Airway epithelial cell (primary cell): ENCODE results near the gene ZGRF1. TPM values are rescaled to one million over a fixed set of nuclear protein-coding genes. Genes with fewer than 3 reads are reported as not detected.

Source experiments
- total RNA-seq: library from RNA; depleted of rRNA; stranded (reverse); fragments of >200 nt; gene quantifications from 2 replicates; pipeline ENCODE4 v1.2.3, GENCODE V29; 2015

ZGRF1 gene, protein sequence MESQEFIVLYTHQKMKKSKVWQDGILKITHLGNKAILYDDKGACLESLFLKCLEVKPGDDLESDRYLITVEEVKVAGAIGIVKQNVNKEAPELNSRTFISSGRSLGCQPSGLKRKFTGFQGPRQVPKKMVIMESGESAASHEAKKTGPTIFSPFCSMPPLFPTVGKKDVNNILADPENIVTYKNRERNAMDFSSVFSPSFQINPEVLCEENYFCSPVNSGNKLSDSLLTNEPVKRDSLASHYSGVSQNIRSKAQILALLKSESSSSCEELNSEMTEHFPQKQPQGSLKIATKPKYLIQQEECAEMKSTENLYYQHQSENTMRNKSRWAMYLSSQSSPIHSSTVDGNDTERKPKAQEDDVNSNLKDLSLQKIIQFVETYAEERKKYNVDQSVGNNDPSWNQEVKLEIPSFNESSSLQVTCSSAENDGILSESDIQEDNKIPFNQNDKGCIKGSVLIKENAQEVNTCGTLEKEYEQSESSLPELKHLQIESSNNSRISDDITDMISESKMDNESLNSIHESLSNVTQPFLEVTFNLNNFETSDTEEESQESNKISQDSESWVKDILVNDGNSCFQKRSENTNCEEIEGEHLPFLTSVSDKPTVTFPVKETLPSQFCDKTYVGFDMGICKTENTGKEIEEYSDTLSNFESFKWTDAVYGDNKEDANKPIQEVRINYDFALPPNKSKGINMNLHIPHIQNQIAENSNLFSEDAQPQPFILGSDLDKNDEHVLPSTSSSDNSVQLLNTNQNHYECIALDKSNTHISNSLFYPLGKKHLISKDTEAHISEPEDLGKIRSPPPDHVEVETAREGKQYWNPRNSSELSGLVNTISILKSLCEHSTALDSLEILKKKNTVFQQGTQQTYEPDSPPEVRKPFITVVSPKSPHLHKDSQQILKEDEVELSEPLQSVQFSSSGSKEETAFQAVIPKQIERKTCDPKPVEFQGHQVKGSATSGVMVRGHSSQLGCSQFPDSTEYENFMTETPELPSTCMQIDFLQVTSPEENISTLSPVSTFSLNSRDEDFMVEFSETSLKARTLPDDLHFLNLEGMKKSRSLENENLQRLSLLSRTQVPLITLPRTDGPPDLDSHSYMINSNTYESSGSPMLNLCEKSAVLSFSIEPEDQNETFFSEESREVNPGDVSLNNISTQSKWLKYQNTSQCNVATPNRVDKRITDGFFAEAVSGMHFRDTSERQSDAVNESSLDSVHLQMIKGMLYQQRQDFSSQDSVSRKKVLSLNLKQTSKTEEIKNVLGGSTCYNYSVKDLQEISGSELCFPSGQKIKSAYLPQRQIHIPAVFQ (N-terminal part only)
- 5.6 and 6.7 TPM in 2 replicates for total RNA-seq

DNA sequence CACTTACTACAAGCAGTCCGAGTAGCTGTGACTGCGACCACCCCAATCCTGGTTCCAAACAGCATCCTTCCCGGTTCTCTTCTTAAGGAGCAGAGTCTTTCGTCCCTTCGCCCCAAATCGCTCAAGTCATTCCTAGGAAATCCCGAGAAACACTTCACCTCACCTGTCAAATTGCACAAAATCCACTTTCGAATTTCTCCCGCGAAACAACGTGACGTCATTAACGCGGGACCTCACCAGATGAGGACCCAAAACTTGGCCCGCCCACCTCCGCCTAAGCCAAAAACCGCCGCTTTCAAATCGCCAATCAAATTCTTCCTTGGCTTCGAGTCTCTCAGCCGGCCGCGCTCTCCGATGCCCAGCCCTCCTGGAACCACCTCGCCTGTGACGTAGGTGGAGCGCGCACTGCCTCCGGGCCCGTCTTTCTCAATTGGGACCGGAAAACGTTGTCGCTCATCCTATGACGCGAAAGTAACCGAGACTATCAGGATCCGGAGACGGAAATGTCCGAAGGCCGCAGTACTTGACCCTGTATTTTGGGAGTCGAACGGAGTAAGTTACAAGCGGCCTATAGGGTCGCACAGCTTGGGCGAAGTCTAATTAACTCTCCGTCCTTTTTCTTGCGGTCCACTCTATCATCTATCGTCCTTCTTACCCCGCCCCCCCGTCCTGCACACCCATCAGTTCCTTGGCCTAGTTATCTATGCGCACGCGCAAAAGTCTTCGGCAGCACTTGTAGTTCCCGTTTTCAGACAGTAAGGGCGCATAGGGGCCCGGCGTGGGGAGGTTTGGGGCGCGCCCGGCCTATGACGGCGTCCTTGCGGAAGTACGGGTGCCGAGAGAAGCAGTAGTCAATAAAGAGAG, at the start of gene ZGRF1, which contains the start of gene LARP7:
Gene ZGRF1, minus strand, starts transcription at position 222 of the 864 bp plus-strand sequence. CDS start 3,733 bp downstream, outside the sequence.
Gene LARP7, plus strand, starts transcription at position 456 of the 864 bp plus-strand sequence. CDS start 7,527 bp downstream, outside the sequence.

DNA sequence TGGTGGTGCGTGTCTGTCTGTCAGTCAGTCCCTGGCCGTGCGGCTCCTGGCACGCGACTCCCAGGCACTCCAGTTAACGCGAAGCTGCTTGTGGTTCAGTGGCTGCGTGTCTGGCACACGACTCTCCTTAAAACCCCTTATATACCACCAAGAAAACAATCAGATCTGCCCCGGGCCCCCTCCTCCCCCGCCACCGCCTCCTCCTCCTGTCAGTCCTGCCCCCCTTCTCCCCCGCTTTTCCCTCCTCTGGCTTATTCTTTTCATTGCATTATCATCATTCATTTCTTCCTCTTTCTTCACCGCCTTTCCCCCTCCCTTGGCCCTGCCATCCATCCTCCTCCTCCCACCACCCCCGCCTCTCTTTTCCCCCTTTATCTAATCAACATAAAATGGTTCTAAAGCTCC, 120.6 kb downstream of the ZGRF1 start, which contains the start of gene NEUROG2:
Gene NEUROG2, minus strand, starts transcription at position 115 of the 405 bp plus-strand sequence. CDS start 705 bp downstream, outside the sequence.

Other genes with a start within 250 kb of the ZGRF1 start
- gene NEUROG2, start 120.7 kb downstream of the ZGRF1 start, total RNA-seq = not detected in 2 replicates
- 25.4 and 26.5 TPM in 2 replicates for gene LARP7, start 234 bp upstream of the ZGRF1 start, total RNA-seq